ENCODE results near the gene TMEM121B.
"Not testable (repeated sequence)": the region's sequence is repeated elsewhere in the genome, so short reads cannot be mapped to it uniquely, and the experiment has no call there.

Gene TMEM121B

GRCh38 chr22:17121233-17122195 lies at the start of gene TMEM121B:
TSS of gene TMEM121B (minus strand) at chr22:17121360. CDS start at chr22:17121127, 233 bp downstream.
- DNase-seq (ENCODE audit: low spot score): no peak

- DNase-seq (ENCODE audit: low spot score): no peak
Measured at GRCh38 chr22:17167486-17167885, 46.3 kb upstream of the TMEM121B start.

GRCh38 chr22:17164392-17165024 lies 43.3 kb upstream of the TMEM121B start:
- DNase-seq (ENCODE audit: low spot score): no peak

GRCh38 chr22:17162731-17163130 lies 41.6 kb upstream of the TMEM121B start:
- no peak for DNase-seq (ENCODE audit: low spot score)

GRCh38 chr22:17161991-17162390 lies 40.8 kb upstream of the TMEM121B start:
- DNase-seq (ENCODE audit: low spot score): no peak

GRCh38 chr22:17159504-17159951 lies 38.4 kb upstream of the TMEM121B start:
- DNase-seq (ENCODE audit: low spot score): no peak

GRCh38 chr22:17158568-17159503 lies 37.7 kb upstream of the TMEM121B start, which contains the start of gene HDHD5:
TSS of gene HDHD5 (minus strand) at chr22:17159277. CDS start at chr22:17159251, 26 bp downstream.
- DNase-seq (ENCODE audit: low spot score): peak; percentile 42

GRCh38 chr22:17158176-17158567 lies 37.0 kb upstream of the TMEM121B start:
- DNase-seq (ENCODE audit: low spot score): no peak

GRCh38 chr22:17157714-17158113 lies 36.6 kb upstream of the TMEM121B start:
- DNase-seq (ENCODE audit: low spot score): no peak

GRCh38 chr22:17155941-17156340 lies 34.8 kb upstream of the TMEM121B start:
- DNase-seq (ENCODE audit: low spot score): no peak

- DNase-seq (ENCODE audit: low spot score): no peak
Measured at GRCh38 chr22:17152971-17153370, 31.8 kb upstream of the TMEM121B start.

- DNase-seq (ENCODE audit: low spot score): no peak
Measured at GRCh38 chr22:17152340-17152739, 31.2 kb upstream of the TMEM121B start.

GRCh38 chr22:17149076-17149815 lies 28.1 kb upstream of the TMEM121B start:
- no peak for DNase-seq (ENCODE audit: low spot score)

GRCh38 chr22:17147458-17147857 lies 26.3 kb upstream of the TMEM121B start:
- not testable (repeated sequence) for DNase-seq (ENCODE audit: low spot score)

- DNase-seq (ENCODE audit: low spot score): no peak
Measured at GRCh38 chr22:17145021-17145680, 24.0 kb upstream of the TMEM121B start.

GRCh38 chr22:17143826-17144225 lies 22.7 kb upstream of the TMEM121B start:
- DNase-seq (ENCODE audit: low spot score): no peak

GRCh38 chr22:17143101-17143500 lies 21.9 kb upstream of the TMEM121B start:
- no peak for DNase-seq (ENCODE audit: low spot score)

- DNase-seq (ENCODE audit: low spot score): no peak
Measured at GRCh38 chr22:17140826-17141766, 19.9 kb upstream of the TMEM121B start.

- no peak for DNase-seq (ENCODE audit: low spot score)
Measured at GRCh38 chr22:17140022-17140421, 18.9 kb upstream of the TMEM121B start.

Data from hematopoietic multipotent progenitor cell treated with erythropoietin and hydrocortisone succinate and interleukin-3 and kit ligand, for 15 days (in vitro differentiated cells).